Measurements from ENCODE around the gene BTG3.

- no peak for TF ChIP-seq FOXA1 (IDR thresholded peaks at IDR 0.05)
- no peak for TF ChIP-seq FOXK2 (IDR thresholded peaks at IDR 0.05)
Measured at GRCh38 chr21:17597680-17598079, 15.0 kb downstream of the BTG3 start.
